ENCODE results near the gene REEP3.

- TF ChIP-seq ARNTL (CRISPR knock-in tag; IDR thresholded peaks at IDR 0.05; ENCODE audit: borderline replicate concordance, low read depth), result no peak
- TF ChIP-seq ZFP30 (CRISPR knock-in tag; IDR thresholded peaks at IDR 0.05), result no peak
- no peak for TF ChIP-seq TOX (CRISPR knock-in tag; IDR thresholded peaks at IDR 0.05; ENCODE audit: borderline replicate concordance)
- TF ChIP-seq OSR1 (CRISPR knock-in tag; IDR thresholded peaks at IDR 0.05), result no peak
- TF ChIP-seq, protein P1, sequence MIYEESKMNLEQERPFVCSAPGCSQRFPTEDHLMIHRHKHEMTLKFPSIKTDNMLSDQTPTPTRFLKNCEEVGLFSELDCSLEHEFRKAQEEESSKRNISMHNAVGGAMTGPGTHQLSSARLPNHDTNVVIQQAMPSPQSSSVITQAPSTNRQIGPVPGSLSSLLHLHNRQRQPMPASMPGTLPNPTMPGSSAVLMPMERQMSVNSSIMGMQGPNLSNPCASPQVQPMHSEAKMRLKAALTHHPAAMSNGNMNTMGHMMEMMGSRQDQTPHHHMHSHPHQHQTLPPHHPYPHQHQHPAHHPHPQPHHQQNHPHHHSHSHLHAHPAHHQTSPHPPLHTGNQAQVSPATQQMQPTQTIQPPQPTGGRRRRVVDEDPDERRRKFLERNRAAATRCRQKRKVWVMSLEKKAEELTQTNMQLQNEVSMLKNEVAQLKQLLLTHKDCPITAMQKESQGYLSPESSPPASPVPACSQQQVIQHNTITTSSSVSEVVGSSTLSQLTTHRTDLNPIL (CRISPR knock-in tag; IDR thresholded peaks at IDR 0.05; ENCODE audit: low read depth), result no peak
- TF ChIP-seq TCF4 (CRISPR knock-in tag; IDR thresholded peaks at IDR 0.05; ENCODE audit: borderline replicate concordance), result no peak
- no peak for TF ChIP-seq ZNF8 (CRISPR knock-in tag; IDR thresholded peaks at IDR 0.05)
- TF ChIP-seq ESRRG (CRISPR knock-in tag; IDR thresholded peaks at IDR 0.05), result no peak
Measured at GRCh38 chr10:63558132-63558784, 37.1 kb downstream of the REEP3 start.

Measured in SK-N-SH treated with all-trans-retinoic acid at 6 μM for 48 hours (cell line).